Thoracic aorta endothelial cell (primary cell): ENCODE results near the gene GJE1. TPM values are rescaled to one million over a fixed set of nuclear protein-coding genes. Genes with fewer than 3 reads are reported as not detected.

Experiments
- total RNA-seq: library from RNA; depleted of rRNA; stranded (reverse); fragments of >200 nt; gene quantifications from 2 replicates; pipeline ENCODE4 v1.2.3, GENCODE V29; 2012

GJE1 gene
- total RNA-seq = not detected in 2 replicates

GRCh38 chr6:142132625-142133024 is at the start of gene GJE1:
TSS of gene GJE1 (plus strand) at chr6:142132925. CDS start at chr6:142133159, 234 bp downstream.

DNA sequence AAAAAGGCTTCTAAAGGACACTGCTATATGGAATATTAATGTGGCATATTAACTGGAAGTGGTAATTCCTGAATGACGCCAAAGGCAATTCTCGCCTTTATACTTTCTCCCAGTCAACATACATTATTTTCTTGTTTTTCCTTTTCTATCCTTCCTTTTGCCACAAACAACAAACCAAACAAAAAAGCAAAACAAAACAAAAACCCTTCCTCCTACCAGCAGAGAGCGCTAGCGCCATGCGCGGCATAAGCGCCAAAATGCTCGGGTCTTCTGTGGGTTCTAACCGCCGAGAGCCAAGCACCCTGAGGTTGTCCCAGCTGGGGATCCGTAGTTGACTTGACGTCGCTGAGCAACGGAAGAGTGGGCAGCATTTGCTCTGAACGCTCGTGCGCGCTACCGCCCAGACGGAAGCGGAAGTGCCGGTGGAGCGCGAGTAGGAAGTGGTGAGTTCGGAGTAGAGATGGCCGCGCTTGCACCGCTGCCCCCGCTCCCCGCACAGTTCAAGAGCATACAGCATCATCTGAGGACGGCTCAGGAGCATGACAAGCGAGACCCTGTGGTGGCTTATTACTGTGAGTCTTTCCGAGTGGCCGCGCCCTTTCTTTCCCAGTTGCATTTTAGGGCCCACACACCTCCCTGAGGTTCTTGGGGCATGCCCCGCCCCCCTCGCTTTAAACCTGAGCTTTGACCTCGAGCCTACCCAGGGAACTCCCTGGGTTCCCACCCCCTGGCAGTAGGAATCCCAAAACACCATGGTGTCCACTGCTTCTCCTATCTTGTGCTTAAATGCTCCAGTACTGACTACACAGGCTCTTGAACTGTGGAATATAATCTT is 14.3 kb downstream of the GJE1 start, which contains the start of the genes NMBR and VTA1:
Gene NMBR (minus strand): TSS at position 295 of the 835 bp plus-strand sequence. CDS start 58,464 bp downstream, outside the sequence.
Gene VTA1 (plus strand): TSS at position 436 of the 835 bp plus-strand sequence. CDS start 25 bp downstream, at position 461.

Other genes with a start within 250 kb of the GJE1 start
- gene NMBR, start 14.2 kb downstream of the GJE1 start, total RNA-seq = not detected in 2 replicates
- 87.2 and 107 TPM in 2 replicates for gene VTA1, start 14.3 kb downstream of the GJE1 start, total RNA-seq
- 12.2 and 37.5 TPM in 2 replicates for gene ADGRG6, start 169.1 kb downstream of the GJE1 start, total RNA-seq